AG04450 (cell line): ENCODE results near the gene FAM209B. TPM values are rescaled to one million over a fixed set of nuclear protein-coding genes. Genes with fewer than 3 reads are reported as not detected.

Source experiments
- CTCF ChIA-PET: fragments of 300-600, 350-600 bp; formaldehyde crosslinking; extraction: SDS; loops from one replicate; lab custom pipeline; 2022; ENCODE audit warnings: antibody characterized with exemption, inconsistent platforms; lab: Charles Lee
- POLR2A ChIA-PET: fragments of 350-600 bp; formaldehyde crosslinking; extraction: SDS; loops from one replicate; lab custom pipeline; 2021; ENCODE audit warnings: antibody characterized with exemption, inconsistent platforms; lab: Yijun Ruan, JAX
- DNase-seq: peaks from one replicate; pipeline ENCODE4 v3.0.0-alpha.2; 2011; ENCODE audit warnings: low read depth, low spot score
- H3K27ac ChIP-seq: one replicate; pipeline ENCODE4 v1.5.1; 2012; ENCODE audit warnings: low read depth, low read length, control low read depth
- H3K27me3 ChIP-seq: one replicate; pipeline ENCODE4 v1.6.0; 2012; ENCODE audit warnings: low read length; ENCODE audit not compliant: control insufficient read depth, insufficient read depth
- H3K4me3 ChIP-seq: 2 replicates; pipeline ENCODE4 v1.5.1; 2011; ENCODE audit warnings: mild to moderate bottlenecking, low read depth, low read length, control low read depth
- H3K9me3 ChIP-seq: 2 replicates; pipeline ENCODE4 v1.5.1; 2012; ENCODE audit warnings: low read length; ENCODE audit not compliant: control insufficient read depth, insufficient read depth
- CTCF ChIP-seq: IDR thresholded peaks from 2 replicates; pipeline ENCODE4 v1.5.1; 2011; ENCODE audit warnings: low read depth, low read length, control low read depth, inconsistent platforms
- polyA plus RNA-seq: library from polyadenylated mRNA; depleted of rRNA; stranded (reverse); fragments of >200 nt; gene quantifications from 2 replicates; pipeline ENCODE4 v1.2.3, GENCODE V29; 2011

FAM209B gene
- polyA plus RNA-seq, 1 experiment, result 0.35 TPM

DNA sequence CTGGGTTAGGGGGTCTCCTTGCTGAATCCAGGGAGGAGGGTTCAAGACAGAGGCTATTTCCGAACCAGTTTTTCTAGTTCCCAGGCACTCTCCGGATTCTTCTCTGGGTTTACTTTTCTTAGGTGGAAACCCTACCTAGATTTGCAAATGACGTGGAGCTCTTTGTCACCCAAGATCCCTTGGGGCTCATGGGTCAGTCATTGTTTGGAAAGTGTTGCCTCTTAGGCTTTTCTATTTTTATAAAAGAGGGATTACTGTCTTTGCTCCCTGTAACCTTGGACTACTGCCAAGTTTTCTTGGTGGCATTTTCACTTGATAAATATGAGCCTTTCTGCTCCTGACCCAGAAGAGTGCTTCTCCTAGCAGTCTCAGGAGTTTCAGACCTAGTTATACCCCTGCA lies 33.6 kb downstream of the FAM209B start:
- Histone ChIP-seq H3K27me3 (no peaks in the 10 kb centered on the region), H3K27ac (no peak overlapping the region), H3K9me3 (no peaks in the 10 kb centered on the region), H3K4me3 (no peak overlapping the region)
- ChIA-PET POLR2A (no interaction called here), CTCF (interaction anchor here (0.8 to 1.9 kb wide), 2 partner anchors 15 to 16 kb away, joined by 4 to 9 read pairs; no protein-coding TSS in a partner anchor)
- TF ChIP-seq CTCF, result no peak
- no peak for DNase-seq

DNA sequence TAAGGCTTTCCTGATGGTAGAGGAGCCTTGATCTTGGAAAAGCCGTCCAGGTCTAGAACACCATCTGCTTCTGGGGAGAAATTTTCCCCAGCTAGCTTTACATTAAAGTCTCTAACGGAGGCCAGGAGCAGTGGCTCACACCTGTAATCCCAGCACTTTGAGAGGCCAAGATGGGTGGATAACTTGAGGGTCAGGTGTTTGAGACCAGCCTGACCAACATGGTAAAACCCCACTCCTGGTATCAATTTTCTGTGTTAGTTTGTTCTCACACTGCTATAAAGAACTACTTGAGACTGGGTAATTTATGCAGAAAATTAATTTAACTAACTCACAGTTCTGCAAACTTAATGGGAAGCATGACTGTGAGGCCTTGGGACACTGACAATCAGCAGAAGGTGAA lies 37.8 kb downstream of the FAM209B start:
- CTCF ChIA-PET, result interaction anchor here (0.6 kb wide), 1 partner anchor 731 kb away, joined by 3 read pairs; no protein-coding TSS in a partner anchor

DNA sequence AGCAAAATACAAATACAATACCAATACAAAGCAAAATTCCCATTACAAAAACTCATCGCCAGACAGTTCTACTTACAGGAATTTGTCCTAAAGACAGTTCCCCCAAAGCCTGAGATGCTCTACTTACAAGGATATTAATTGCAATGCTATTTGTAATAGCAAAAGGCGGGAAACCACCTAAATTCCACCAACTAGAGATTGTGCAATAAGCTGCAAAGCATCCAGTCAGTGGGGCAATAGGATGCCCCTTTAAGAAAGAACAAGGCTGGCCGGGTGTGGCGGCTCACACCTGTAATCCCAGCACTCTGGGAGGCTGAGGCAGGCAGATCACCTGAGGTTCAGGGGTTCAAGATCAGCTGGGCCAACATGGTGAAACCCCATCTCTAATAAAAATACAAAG lies 39.1 kb downstream of the FAM209B start:
- Histone ChIP-seq H3K27me3 (no peaks in the 10 kb centered on the region), H3K9me3 (no peaks in the 10 kb centered on the region), H3K27ac (no peak overlapping the region), H3K4me3 (no peak overlapping the region)
- DNase-seq, result no peak
- ChIA-PET CTCF (no interaction called here), POLR2A (no interaction called here)
- TF ChIP-seq CTCF, result no peak

More for the DNA sequence above, 37.8 kb downstream of the FAM209B start:
- no peak overlapping the region for H3K4me3 ChIP-seq
- H3K9me3 ChIP-seq, result no peaks in the 10 kb centered on the region
- no peak overlapping the region for H3K27ac ChIP-seq
- TF ChIP-seq CTCF, result no peak
- POLR2A ChIA-PET, result no interaction called here
- DNase-seq, result no peak
- no peaks in the 10 kb centered on the region for H3K27me3 ChIP-seq

DNA sequence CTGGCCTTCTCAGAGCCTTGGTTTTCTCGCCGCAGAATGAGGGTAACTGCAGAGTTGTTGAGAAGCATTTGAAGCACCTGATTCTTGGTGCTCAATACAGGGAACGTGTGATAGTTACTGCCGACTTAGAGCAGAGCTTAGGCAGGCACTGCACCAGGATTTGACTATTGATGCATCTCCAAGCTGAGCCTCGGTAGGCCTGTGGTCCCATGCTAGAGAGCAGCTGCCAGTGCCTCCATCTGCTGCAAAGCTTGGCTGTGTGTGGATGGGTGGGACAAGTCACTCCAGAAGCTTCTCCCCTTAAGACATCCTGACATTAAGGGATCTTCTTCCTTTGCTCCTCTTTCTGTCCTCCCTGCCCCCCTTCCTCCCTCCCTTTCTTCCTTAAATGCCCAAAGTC lies 40.9 kb downstream of the FAM209B start:
- CTCF ChIA-PET, result no interaction called here

DNA sequence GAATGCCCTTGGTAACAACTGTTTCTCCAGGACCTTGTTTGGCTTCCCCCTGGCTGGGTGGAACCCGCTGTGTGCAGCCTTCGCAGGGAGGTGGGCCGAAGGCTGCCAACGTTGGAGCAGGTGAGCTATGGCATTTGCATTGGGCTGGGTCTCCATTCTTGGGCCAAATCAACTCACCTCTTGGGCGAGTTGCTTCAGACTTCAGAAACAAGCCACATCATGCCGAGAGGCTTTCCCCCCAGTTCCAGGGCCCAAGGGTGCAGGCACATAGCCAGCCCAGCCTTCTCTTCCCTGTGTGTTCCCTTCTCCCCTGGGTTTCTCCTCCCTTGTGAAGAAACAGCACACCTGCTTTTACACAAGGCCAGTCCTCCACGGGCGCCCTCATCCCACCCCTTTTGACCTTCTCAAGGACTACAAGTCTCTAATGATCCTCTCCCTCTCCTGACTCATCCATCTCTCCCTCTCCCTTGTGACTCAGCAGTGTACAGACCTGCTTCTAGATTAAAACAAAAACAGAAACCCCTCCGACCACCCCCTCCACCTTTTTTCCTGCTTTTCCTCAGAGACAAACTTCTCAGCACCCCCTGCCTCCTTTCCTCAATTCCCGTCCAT lies 41.6 kb downstream of the FAM209B start:
- no peak for DNase-seq
- POLR2A ChIA-PET, result no interaction called here

More for the DNA sequence above, 40.9 kb downstream of the FAM209B start:
- no peak overlapping the region for H3K27ac ChIP-seq
- POLR2A ChIA-PET, result no interaction called here
- no peaks in the 10 kb centered on the region for H3K9me3 ChIP-seq
- no peaks in the 10 kb centered on the region for H3K27me3 ChIP-seq
- DNase-seq, result no peak
- no peak for TF ChIP-seq CTCF
- no peak overlapping the region for H3K4me3 ChIP-seq

More for the DNA sequence above, 41.6 kb downstream of the FAM209B start:
- H3K9me3 ChIP-seq, result no peaks in the 10 kb centered on the region
- no peak overlapping the region for H3K27ac ChIP-seq
- CTCF ChIA-PET, result no interaction called here
- no peak for TF ChIP-seq CTCF
- H3K27me3 ChIP-seq, result no peaks in the 10 kb centered on the region
- no peak overlapping the region for H3K4me3 ChIP-seq
